Activated naive CD4-positive, alpha-beta T cell treated with anti-CD3 and anti-CD28 coated beads, Interleukin-2, amount 10 ng/mL, durations not matched to agents 7 days and 5 days (primary cell): ENCODE data around the gene LRRN4CL.
"Not testable (repeated sequence)": the region's sequence is repeated elsewhere in the genome, so short reads cannot be mapped to it uniquely, and the experiment has no call there.

Experiments used
- CTCF ChIA-PET: fragments of 350-600 bp; sonication (Branson Sonifier 250); formaldehyde crosslinking; loops from one replicate; lab custom pipeline; 2021; ENCODE audit warnings: antibody characterized with exemption; lab: Charles Lee
- DNase-seq: peaks from one replicate; pipeline ENCODE4 v3.0.0-alpha.2; 2020
- H3K27ac Mint-ChIP-seq: one replicate; pipeline ENCODE4 v1.8.0; 2021; ENCODE audit warnings: mild to moderate bottlenecking, moderate library complexity, mixed read lengths
- H3K27me3 Mint-ChIP-seq: one replicate; pipeline ENCODE4 v1.8.0; 2021; ENCODE audit warnings: mild to moderate bottlenecking, mixed read lengths
- H3K36me3 Mint-ChIP-seq: one replicate; pipeline ENCODE4 v1.8.0; 2021; ENCODE audit warnings: mixed read lengths
- H3K4me1 Mint-ChIP-seq: one replicate; pipeline ENCODE4 v1.8.0; 2021; ENCODE audit warnings: mixed read lengths
- H3K4me3 Mint-ChIP-seq: one replicate; pipeline ENCODE4 v1.8.0; 2021; ENCODE audit warnings: mild to moderate bottlenecking, moderate library complexity, mixed read lengths
- H3K9me3 Mint-ChIP-seq: one replicate; pipeline ENCODE4 v1.8.0; 2021; ENCODE audit warnings: mixed read lengths

LRRN4CL gene

GRCh38 chr11:62689421-62690183 lies at the start of gene LRRN4CL:
TSS of gene LRRN4CL (minus strand) at chr11:62689530. CDS start at chr11:62688508, 1,022 bp downstream.
- Mint-ChIP-seq H3K27ac (no peak within 1 kb of the TSS), H3K4me3 (no peak within 1 kb of the TSS)

DNA sequence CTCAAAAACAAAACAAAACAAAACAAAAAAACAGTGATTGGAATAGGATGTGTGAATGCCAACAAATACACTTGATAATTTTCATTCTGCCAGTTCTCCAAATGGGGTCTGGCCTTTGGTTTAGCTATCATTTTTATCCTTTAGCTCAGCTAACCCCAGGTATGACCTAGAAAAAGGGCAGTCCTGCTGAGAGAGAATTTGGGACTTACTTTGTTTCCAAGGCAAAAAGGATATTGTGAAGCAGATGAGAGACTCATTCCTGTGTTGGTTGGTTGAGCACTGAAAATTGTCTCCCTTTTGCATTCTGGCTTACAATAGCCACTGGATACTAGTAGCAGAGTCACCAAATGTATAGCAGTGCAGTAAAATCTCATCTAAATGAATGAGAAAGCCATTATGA lies 47.9 kb upstream of the LRRN4CL start:
- CTCF ChIA-PET: interaction anchor here (1.2 kb wide), 1 partner anchor 32 kb away, joined by 3 read pairs; no protein-coding TSS in a partner anchor
- no peak for DNase-seq

More at GRCh38 chr11:62689421-62690183, at the start of gene LRRN4CL:
- peaks cover 29% of the 10 kb centered on the region for H3K27me3 Mint-ChIP-seq
- peaks cover 23% of the 10 kb centered on the region for H3K36me3 Mint-ChIP-seq
- H3K9me3 Mint-ChIP-seq: no peaks in the 10 kb centered on the region
- H3K4me1 Mint-ChIP-seq: peaks cover under 1% of the 10 kb centered on the region
- no peak for DNase-seq
- CTCF ChIA-PET: interaction anchor here (1.0 to 2.1 kb wide), 5 partner anchors 9 to 129 kb away, joined by 3 to 11 read pairs (median 4); partner anchors contain the start of gene MTA2

DNA sequence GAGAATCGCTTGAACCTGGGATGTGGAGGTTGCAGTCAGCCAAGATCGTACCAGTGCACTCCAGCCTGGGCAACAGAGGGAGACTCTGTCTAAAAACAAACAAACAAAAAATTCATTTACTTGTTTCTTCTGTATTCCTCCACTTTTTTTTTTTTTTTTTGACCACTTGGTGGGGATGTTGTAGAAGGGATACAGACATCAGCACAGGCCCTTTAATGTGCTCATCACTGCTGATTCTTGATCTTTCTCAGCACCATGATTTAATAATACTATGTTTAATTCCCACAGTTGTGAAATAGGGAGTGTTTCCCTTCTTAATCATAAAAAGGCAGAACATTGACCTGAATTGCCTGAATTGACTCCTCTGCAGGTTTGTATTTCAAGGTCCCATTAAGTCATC lies 43.5 kb upstream of the LRRN4CL start:
- Mint-ChIP-seq H3K36me3 (peaks cover 37% of the 10 kb centered on the region), H3K4me3 (no peak overlapping the region), H3K4me1 (peaks cover 30% of the 10 kb centered on the region), H3K27me3 (no peaks in the 10 kb centered on the region), H3K27ac (peak overlapping the region; percentile 42), H3K9me3 (no peaks in the 10 kb centered on the region)
- CTCF ChIA-PET: interaction anchor here (0.6 to 0.9 kb wide), 3 partner anchors 125 to 905 kb away, joined by 3 to 5 read pairs (median 3); no protein-coding TSS in a partner anchor
- no peak for DNase-seq

More for the DNA sequence above, 47.9 kb upstream of the LRRN4CL start:
- H3K9me3 Mint-ChIP-seq: no peaks in the 10 kb centered on the region
- H3K4me3 Mint-ChIP-seq: no peak overlapping the region
- H3K4me1 Mint-ChIP-seq: peaks cover 7% of the 10 kb centered on the region
- no peak overlapping the region for H3K27ac Mint-ChIP-seq
- peaks cover 45% of the 10 kb centered on the region for H3K36me3 Mint-ChIP-seq
- H3K27me3 Mint-ChIP-seq: no peaks in the 10 kb centered on the region

DNA sequence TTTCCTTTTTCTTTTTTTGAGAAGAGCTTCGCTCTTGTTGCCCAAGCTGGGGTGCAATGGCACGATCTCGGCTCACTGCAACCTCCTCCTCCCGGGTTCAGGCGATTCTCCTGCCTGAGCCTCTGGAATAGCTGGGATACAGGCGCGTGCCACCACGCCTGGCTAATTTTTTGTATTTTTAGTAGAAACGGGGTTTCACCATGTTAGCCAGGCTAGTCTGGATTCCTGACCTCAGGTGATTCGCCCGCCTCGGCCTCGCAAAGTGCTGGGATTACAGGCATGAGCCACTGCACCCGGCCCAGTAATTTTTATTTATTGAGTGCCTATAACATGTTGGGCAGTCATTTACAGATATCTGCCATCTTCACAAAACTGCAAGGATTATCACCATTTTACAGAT lies 40.7 kb upstream of the LRRN4CL start:
- H3K27ac Mint-ChIP-seq, DNase-seq, H3K9me3 Mint-ChIP-seq, H3K27me3 Mint-ChIP-seq: not testable (repeated sequence)
- CTCF ChIA-PET: interaction anchor here (0.7 to 2.6 kb wide), 3 partner anchors 39 to 1588 kb away, joined by 3 to 10 read pairs (median 6); partner anchors contain the start of genes PRDX5 and TMEM179B
- H3K4me3 Mint-ChIP-seq: peak overlapping the region; percentile 94
- peaks cover 38% of the 10 kb centered on the region for H3K4me1 Mint-ChIP-seq
- peaks cover 39% of the 10 kb centered on the region for H3K36me3 Mint-ChIP-seq

DNA sequence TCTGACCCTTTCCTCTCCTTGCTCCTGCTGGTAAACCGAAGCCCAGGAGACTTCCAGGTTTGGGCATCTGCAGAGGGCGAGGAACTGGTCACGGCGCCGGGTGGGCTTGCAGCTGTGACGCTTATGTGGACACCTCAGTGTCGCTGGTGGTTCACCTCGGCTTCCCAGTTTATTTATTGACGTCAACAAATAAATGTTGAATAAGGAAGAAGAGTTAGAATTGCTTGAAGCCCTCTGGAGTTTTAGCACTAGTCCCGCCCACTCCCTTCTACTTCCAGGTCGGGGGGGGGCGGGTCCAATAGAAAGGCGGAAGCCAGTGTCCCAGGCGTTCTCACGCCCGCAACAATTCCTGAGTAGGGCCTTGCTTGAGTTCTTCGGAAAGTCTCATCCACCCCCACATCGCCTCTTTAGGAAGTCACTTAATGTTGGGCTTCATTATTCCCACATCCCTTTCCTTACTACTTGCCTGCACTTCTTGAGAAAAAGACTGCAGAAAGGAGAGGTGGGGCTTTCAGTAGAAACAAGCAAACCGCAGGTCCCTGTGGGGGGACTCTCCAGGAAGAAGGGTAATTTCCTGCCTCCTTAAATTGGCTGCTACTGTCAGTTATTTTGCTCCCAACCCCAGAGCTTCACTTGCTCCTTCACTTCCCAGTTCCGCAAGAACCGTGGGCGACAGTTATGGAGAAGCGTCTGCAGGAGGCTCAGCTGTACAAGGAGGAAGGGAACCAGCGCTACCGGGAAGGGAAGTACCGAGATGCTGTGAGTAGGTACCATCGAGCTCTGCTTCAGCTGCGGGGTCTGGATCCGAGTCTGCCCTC lies 39.0 kb upstream of the LRRN4CL start, which contains the start of gene TTC9C:
TTC9C (plus strand) TSS at position 316 of the 818 bp plus-strand sequence; CDS start at position 679, 363 bp downstream.
- Mint-ChIP-seq H3K4me3 (peak within 1 kb of the TSS; percentile 94), H3K9me3 (no peaks in the 10 kb centered on the region), H3K27ac (peak within 1 kb of the TSS; percentile 99), H3K27me3 (peaks cover 3% of the 10 kb centered on the region), H3K36me3 (peaks cover 53% of the 10 kb centered on the region), H3K4me1 (peaks cover 53% of the 10 kb centered on the region)
- DNase-seq: peak; percentile 90
- CTCF ChIA-PET: interaction anchor here (1.2 to 2.6 kb wide), 3 partner anchors 33 to 58 kb away, joined by 3 to 10 read pairs (median 4); partner anchors contain the start of genes POLR2G and TMEM179B

- peaks cover 54% of the 10 kb centered on the region for H3K36me3 Mint-ChIP-seq
- DNase-seq: peak; percentile 90
- H3K4me1 Mint-ChIP-seq: peaks cover 51% of the 10 kb centered on the region
- H3K27ac Mint-ChIP-seq: peak overlapping the region; percentile 99
- CTCF ChIA-PET: interaction anchor here (0.8 to 1.3 kb wide), 4 partner anchors 22 to 48 kb away, joined by 3 to 4 read pairs (median 3); no protein-coding TSS in a partner anchor
- peak overlapping the region; percentile 94 for H3K4me3 Mint-ChIP-seq
- no peaks in the 10 kb centered on the region for H3K9me3 Mint-ChIP-seq
- H3K27me3 Mint-ChIP-seq: peaks cover 3% of the 10 kb centered on the region
Observed at GRCh38 chr11:62727872-62728170, 38.5 kb upstream of the LRRN4CL start.

DNA sequence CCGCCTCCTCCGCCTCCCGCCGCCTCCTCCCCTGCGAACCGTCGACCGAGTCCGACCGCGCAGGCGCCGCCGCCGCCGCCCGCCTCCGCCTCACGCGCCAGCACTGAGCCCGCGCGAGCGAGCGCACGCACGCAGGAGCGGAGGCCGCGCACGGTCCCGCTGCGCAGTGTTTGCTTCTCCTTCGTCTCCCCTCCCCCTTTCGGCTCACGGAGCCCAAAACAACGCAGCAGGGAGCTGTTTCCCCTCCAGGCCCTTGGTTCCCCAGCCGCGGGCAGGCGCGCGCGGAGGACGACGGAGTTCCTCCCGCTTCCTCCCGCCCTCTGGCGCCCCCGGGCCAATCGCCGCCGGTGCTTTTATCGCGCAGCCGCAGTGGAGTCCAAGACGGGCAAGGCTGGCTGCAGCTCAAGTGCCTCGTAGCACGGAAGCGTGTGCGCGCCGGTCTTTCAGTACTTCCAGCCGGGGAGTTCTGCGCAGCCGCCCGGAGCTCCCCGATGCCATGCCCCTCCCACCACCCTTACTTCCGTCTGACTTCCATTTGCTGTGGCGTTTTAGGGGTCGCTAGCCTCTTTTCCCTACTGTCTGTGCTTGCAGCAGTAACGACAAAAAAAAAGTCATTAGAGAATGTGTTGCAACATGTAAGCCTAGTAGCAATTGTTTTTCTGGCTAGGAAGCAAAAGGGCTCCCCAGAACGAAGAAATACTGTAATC lies 38.0 kb upstream of the LRRN4CL start, which contains the start of gene HNRNPUL2:
HNRNPUL2 (minus strand) TSS at position 293 of the 707 bp plus-strand sequence. CDS start 301 bp downstream, outside the sequence.
- H3K27me3 Mint-ChIP-seq: peaks cover 3% of the 10 kb centered on the region

GRCh38 chr11:62726915-62727164 lies 37.5 kb upstream of the LRRN4CL start:
- no peaks in the 10 kb centered on the region for H3K9me3 Mint-ChIP-seq
- H3K36me3 Mint-ChIP-seq: peaks cover 64% of the 10 kb centered on the region
- CTCF ChIA-PET: interaction anchor here (0.8 to 1.3 kb wide), 5 partner anchors 21 to 49 kb away, joined by 3 to 5 read pairs (median 3); no protein-coding TSS in a partner anchor
- peak overlapping the region; percentile 99 for H3K27ac Mint-ChIP-seq
- peak overlapping the region; percentile 94 for H3K4me3 Mint-ChIP-seq
- H3K4me1 Mint-ChIP-seq: peaks cover 59% of the 10 kb centered on the region
- no peak for DNase-seq
- peaks cover 3% of the 10 kb centered on the region for H3K27me3 Mint-ChIP-seq

More for the DNA sequence above, 38.0 kb upstream of the LRRN4CL start, which contains the start of gene HNRNPUL2:
- Mint-ChIP-seq H3K9me3 (no peaks in the 10 kb centered on the region), H3K27ac (peak within 1 kb of the TSS; percentile 99), H3K4me3 (peak within 1 kb of the TSS; percentile 94), H3K4me1 (peaks cover 54% of the 10 kb centered on the region), H3K36me3 (peaks cover 59% of the 10 kb centered on the region)
- peak; percentile 99 for DNase-seq
- CTCF ChIA-PET: interaction anchor here (0.8 to 1.3 kb wide), 4 partner anchors 21 to 48 kb away, joined by 3 to 4 read pairs (median 3); no protein-coding TSS in a partner anchor

DNA sequence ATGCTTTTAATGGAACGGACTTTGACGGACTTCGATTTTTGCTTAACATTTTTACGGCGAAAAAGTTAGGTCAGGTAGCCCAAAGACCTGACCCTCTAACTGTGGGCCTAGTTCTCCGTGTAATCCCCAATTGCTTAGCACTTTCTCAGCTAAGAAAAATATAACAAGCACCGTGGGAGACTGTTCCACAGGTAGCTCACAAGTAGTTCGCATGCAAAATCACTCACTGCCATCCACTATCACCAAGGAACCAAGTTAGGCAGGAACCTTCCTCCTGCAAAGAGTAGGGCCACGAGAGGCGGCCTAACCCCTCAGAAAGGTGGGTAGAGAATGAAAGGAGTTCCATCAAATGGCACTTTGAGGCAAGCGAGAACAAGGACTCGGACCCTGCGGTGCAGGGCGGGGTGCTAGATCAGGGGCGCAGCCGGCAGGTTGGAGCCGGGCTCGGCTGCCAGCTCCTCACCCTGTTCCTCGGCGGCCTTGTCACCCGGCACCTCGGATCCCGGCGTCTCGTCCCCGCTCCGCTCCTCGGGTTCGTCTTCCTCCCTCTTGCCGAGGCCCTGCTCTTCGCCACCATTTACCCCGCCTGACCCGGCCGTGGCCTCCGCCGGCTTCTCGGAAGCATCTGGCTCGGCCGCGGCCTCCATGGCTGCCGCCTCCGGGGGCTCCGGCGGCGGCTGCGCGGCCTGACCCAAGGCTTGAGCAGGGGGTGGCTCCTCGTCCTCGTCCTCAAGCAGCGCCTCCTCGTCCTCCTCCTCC lies 37.0 kb upstream of the LRRN4CL start:
- CTCF ChIA-PET: interaction anchor here (0.6 to 2.0 kb wide), 8 partner anchors 10 to 1328 kb away, joined by 3 to 5 read pairs (median 4); partner anchors contain the start of gene ZBTB3
- Mint-ChIP-seq H3K36me3 (peaks cover 66% of the 10 kb centered on the region), H3K27me3 (peaks cover 3% of the 10 kb centered on the region), H3K9me3 (no peaks in the 10 kb centered on the region), H3K4me3 (peak overlapping the region; percentile 94), H3K27ac (peak overlapping the region; percentile 99), H3K4me1 (peaks cover 58% of the 10 kb centered on the region)
- peak; percentile 50 for DNase-seq

DNA sequence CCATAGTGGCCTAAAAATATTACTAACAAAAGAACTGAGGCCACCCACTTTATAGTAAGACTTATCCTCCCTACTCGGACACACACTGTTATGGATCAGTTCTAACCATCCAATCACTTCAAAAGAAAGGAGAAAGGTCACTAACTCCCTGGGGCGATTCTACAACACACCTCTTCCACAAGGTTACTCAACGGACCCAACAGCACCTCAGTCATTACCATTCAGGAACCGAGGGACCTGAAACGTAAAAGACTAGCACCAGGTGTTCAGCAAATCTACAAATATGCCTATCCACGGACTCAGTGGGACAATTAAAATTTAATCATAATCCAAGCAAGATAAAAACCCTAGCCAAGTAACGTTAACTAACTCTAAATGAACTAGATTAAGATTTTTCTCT lies 36.3 kb upstream of the LRRN4CL start:
- Mint-ChIP-seq H3K27ac (peak overlapping the region; percentile 99), H3K4me3 (peak overlapping the region; percentile 94), H3K36me3 (peaks cover 70% of the 10 kb centered on the region), H3K4me1 (peaks cover 59% of the 10 kb centered on the region), H3K27me3 (peaks cover 3% of the 10 kb centered on the region), H3K9me3 (no peaks in the 10 kb centered on the region)
- CTCF ChIA-PET: interaction anchor here (0.6 to 2.0 kb wide), 6 partner anchors 10 to 1327 kb away, joined by 3 to 5 read pairs (median 4); partner anchors contain the start of gene ZBTB3
- DNase-seq: no peak

- H3K27me3 Mint-ChIP-seq: peaks cover 3% of the 10 kb centered on the region
- H3K4me3 Mint-ChIP-seq: peak overlapping the region; percentile 94
- CTCF ChIA-PET: interaction anchor here (0.9 to 1.4 kb wide), 2 partner anchors 28 to 44 kb away, joined by 4 to 5 read pairs; no protein-coding TSS in a partner anchor
- peaks cover 58% of the 10 kb centered on the region for H3K4me1 Mint-ChIP-seq
- peaks cover 81% of the 10 kb centered on the region for H3K36me3 Mint-ChIP-seq
- no peaks in the 10 kb centered on the region for H3K9me3 Mint-ChIP-seq
- peak overlapping the region; percentile 74 for H3K27ac Mint-ChIP-seq
- DNase-seq: no peak
Observed at GRCh38 chr11:62724171-62724570, 34.8 kb upstream of the LRRN4CL start.

GRCh38 chr11:62721994-62722393 lies 32.7 kb upstream of the LRRN4CL start:
- DNase-seq: no peak
- H3K27ac Mint-ChIP-seq: peak overlapping the region; percentile 70
- H3K27me3 Mint-ChIP-seq: no peaks in the 10 kb centered on the region
- peaks cover 86% of the 10 kb centered on the region for H3K36me3 Mint-ChIP-seq
- CTCF ChIA-PET: interaction anchor here (0.8 kb wide), 1 partner anchor 45 kb away, joined by 5 read pairs; no protein-coding TSS in a partner anchor
- no peak overlapping the region for H3K4me3 Mint-ChIP-seq
- no peaks in the 10 kb centered on the region for H3K9me3 Mint-ChIP-seq
- H3K4me1 Mint-ChIP-seq: peaks cover 65% of the 10 kb centered on the region
